NCI-H146 (cell line): ENCODE measurements around the gene RICTOR.

Source experiments
- DNase-seq: peaks from one replicate; lab custom pipeline; 2025; lab: John Stamatoyannopoulos, UW

Gene RICTOR

GRCh38 chr5:39074017-39074814 lies at the start of gene RICTOR:
Gene RICTOR, minus strand, starts transcription at chr5:39074399. Its CDS starts 22 bp downstream, at chr5:39074377.
- peak; percentile 86 for DNase-seq

GRCh38 chr5:39121922-39122321 lies 47.7 kb upstream of the RICTOR start:
- DNase-seq: no peak

GRCh38 chr5:39121315-39121714 lies 47.1 kb upstream of the RICTOR start:
- DNase-seq: no peak

- DNase-seq: no peak
Observed at GRCh38 chr5:39120052-39120420, 45.8 kb upstream of the RICTOR start.

- no peak for DNase-seq
Observed at GRCh38 chr5:39119404-39120051, 45.3 kb upstream of the RICTOR start.

DNA sequence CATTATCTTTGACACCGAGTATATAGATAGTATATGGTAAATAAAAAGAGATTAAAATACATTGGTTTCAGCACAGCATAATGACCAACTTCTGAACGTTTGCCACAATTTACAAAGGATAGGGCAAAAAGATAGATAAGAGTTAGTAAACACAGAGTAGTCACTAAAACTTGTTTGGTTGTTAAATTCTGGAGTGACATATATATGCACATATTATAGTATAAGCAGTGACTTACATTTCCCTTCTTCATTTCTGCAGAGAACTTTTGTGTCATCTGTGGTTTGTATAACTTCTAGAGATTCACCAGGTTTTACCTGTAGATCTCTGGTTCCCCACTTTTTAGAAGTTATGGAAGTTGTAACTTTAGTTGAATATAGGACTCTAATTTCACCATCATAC lies 44.4 kb upstream of the RICTOR start:
- no peak for DNase-seq

GRCh38 chr5:39117401-39117800 lies 43.2 kb upstream of the RICTOR start:
- no peak for DNase-seq

DNA sequence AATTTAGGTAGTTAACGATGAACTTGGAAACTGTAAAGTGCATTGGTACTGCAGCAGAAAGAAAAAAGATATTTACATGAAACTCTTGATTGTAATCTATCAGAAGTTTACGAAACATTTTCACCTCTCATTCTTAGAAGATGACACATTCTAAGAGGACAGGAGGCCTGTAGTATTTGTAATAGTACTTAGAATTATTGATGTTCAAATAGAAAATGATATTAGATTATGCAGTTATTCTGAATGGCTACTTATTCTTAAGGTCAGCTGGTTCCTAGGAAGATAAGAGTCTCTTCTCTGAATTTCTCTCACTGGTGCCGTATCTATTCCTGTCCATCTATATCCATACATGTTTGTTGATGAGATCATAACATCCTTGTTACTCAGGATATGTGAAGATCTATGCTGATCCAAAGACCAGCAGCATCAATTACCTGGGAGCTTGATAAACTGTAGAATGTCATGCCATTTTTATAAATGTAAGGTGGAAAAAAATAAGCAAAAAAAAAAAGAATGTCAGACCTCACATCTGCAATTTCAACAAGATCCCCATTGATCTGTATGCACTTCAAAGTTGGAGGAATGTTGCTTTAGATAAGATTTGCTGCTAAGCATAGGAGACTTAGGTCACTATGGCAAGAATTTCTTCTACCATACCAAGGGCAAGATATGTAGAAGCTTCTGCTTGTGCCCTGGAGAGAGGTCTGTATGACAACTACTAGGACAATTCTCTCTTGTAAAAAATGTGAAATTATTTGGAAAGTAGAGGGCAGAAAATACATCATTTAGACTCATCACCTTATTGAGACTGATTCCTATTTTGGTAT lies 42.4 kb upstream of the RICTOR start:
- DNase-seq: no peak

GRCh38 chr5:39115644-39116343 lies 41.6 kb upstream of the RICTOR start:
- DNase-seq: no peak

- no peak for DNase-seq
Observed at GRCh38 chr5:39114155-39114554, 40.0 kb upstream of the RICTOR start.

- DNase-seq: no peak
Observed at GRCh38 chr5:39113354-39113953, 39.3 kb upstream of the RICTOR start.

DNA sequence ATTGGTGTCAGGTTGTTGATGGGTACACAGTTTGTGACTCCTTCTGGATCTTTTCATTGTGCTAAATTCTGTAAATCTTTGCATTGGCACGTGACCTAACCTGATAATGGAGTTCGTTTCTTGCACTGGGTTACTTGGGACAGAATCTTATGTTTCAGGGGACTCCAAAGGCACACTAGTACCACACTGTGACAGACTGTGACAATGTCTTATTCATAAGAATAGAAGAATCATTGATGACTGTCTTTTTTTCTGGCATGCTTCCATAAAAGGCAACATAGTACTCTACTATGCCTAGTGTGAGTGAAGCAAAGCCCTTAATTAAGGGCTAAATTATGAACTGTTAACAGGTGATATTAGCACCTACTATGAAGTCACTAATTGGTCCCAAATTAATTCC lies 35.4 kb upstream of the RICTOR start:
- DNase-seq: peak; percentile 0

- no peak for DNase-seq
Observed at GRCh38 chr5:39108987-39109386, 34.8 kb upstream of the RICTOR start.

GRCh38 chr5:39107350-39107749 lies 33.2 kb upstream of the RICTOR start:
- no peak for DNase-seq

DNA sequence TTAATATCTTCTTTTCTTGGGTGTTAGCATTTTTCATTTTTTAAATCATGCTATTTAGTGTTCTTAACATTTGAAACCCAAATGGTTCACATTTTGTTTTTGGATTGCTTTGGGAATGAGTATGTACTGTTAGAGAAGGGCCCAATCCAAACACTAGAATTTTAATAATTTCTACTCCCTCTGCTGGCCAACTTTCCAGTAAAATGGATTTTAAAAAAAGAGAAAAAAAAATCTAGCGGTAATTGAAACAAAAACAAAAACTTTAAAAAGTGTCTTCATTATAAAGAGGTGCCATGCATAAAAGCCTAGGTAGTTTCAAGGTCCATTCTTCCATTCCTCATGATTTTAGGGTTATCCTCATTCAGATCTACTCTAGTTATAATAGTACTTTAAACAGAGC lies 32.1 kb upstream of the RICTOR start:
- DNase-seq: no peak

DNA sequence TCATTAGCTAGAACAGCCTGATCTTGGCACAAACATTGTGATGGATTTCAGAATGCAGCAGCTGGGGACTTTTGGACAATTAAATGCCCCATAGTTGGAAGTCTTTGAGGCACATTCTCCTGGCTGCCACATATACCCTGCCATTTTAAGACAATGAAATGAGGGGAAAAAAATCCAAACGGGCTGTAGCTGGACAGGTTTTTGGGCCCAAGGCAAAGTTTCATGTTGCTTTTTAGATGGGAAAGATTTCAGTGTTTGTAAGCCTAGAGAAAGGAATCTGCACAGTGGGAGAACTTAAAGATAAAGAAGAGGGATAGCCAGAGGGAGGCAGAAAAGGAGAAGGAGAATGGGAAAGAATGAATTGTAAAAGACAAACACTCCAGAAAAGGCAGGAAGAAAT lies 30.0 kb upstream of the RICTOR start:
- DNase-seq: no peak

- no peak for DNase-seq
Observed at GRCh38 chr5:39102684-39103155, 28.5 kb upstream of the RICTOR start.

DNA sequence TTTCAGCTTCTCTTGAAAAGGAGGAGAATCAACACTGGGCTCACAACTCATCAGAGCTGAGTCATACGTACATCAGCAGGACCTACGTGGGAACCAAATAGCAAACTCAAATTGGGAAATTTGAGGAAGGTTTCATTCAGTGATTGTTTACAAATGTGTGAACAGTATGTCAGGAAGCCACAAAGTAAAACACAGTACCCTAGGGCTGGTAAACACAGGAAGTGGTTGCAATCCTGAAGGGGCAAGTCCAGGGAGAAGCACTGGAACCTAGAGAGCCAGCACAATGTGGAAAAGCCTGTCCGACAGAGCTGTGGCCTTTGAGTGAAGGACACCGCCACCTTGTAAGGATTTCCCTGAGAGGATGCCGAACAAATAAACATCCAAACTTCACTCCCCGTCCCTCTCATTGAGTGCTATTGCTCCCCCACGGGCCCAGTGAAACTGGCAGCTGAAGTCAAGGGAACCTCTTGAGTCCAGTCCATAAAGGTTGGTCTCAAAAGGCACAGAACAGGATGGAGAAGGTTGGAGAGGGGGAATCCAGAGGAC lies 26.7 kb upstream of the RICTOR start:
- no peak for DNase-seq

DNA sequence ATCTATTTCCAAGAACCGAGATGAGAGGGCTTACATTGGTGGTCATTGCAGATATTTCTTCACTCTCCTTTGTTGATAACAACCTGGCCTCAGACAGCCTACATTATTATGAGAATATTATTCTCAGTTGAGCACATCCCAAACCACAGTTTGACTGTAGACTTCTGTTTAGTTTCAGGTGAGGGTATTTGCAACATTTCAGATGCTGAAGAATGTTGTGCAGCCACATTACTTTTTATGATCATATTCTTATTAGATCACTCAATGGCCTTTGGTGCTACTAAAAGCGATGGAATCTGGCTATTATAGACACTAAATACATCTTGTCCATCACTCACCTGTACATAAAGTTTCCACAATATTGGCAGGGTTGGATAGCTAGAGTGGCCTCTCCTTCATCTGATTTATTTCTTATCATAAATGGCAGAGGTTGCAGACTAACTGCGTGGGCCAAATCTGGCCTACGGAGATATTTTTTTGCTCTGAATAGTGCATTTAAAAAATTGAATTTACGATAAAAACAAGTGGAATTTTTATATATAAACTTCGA lies 26.2 kb upstream of the RICTOR start:
- no peak for DNase-seq

DNA sequence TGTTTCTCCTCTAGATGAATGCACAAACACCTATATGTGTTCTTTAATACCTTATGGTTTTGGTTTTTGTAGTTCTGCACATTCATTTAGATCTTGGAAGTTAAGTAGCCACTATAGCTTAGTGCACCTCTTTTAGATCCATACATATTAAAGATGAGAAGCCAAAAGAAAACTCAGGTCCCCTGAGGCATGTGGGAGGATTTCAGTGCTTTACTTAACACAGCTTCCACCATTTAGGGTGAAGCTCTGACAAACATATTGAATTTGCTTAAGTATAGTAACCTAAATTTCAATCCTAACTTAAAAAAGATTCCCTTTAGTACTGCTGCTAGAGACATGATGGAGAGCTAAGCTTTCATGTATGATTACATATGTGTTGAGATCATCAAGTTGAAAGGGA lies 25.6 kb upstream of the RICTOR start:
- no peak for DNase-seq

DNA sequence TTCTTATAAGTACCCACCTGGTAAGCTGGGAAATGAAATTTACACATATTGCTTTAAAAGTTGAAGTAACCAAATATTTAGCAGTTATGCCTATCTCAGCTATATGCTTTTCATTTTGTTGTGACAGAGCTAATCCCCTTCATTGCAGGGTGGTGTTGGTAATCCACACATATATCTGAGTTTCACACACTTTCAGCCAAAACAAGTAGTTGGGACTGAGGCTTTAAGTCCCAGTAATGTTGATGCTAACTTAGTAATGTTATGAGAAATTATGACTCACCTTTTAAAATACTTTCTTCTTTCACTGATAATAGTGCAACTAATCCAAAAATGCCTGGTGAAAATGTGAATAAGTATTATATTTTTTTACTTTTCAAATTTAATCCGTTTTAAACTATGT lies 19.2 kb upstream of the RICTOR start:
- DNase-seq: no peak
